Peyer's patch (tissue), 4 donors: ENCODE measurements around the gene PRSS38.

Experiments used
- CTCF ChIP-seq, 6 experiments: fragments of 450-650 bp in 4 of 6; fragments of 200-600 bp in 2 of 6; sonication (generic) in 1 of 6; IDR thresholded peaks; one replicate each; pipeline ENCODE4 v1.5.1; 2017 to 2019; ENCODE audit warnings: antibody characterized with exemption in 6 of 6, mild to moderate bottlenecking in 3 of 6, moderate library complexity in 1 of 6
- POLR2A ChIP-seq, 2 donors: fragments of 450-650 bp; IDR thresholded peaks; one replicate each; pipeline ENCODE4 v1.5.1; 2017; ENCODE audit warnings: antibody characterized with exemption in 2 of 2, mild to moderate bottlenecking in 2 of 2, moderate library complexity in 2 of 2

GRCh38 chr1:227794817-227795192 is 20.7 kb upstream of the PRSS38 start:
- TF ChIP-seq CTCF (IDR thresholded peaks at IDR 0.05): no peak
- no peak for TF ChIP-seq POLR2A (IDR thresholded peaks at IDR 0.05)
